Activated naive CD8-positive, alpha-beta T cell treated with anti-CD3 and anti-CD28 coated beads for 36 hours (primary cell): Measurements from ENCODE around the gene GID4. TPM values are rescaled to one million over a fixed set of nuclear protein-coding genes. Genes with fewer than 3 reads are reported as not detected.

Experiments used
- DNase-seq: peaks from one replicate; pipeline ENCODE4 v3.0.0; 2021
- H3K27ac Mint-ChIP-seq: one replicate; pipeline ENCODE4 v1.8.0; 2022; ENCODE audit warnings: mild to moderate bottlenecking, moderate library complexity, mixed read lengths
- H3K27me3 Mint-ChIP-seq: one replicate; pipeline ENCODE4 v1.8.0; 2022; ENCODE audit warnings: mild to moderate bottlenecking, mixed read lengths
- H3K36me3 Mint-ChIP-seq: one replicate; pipeline ENCODE4 v1.8.0; 2021; ENCODE audit warnings: mild to moderate bottlenecking, mixed read lengths
- H3K4me1 Mint-ChIP-seq: one replicate; pipeline ENCODE4 v1.8.0; 2021; ENCODE audit warnings: mixed read lengths
- H3K4me3 Mint-ChIP-seq: one replicate; pipeline ENCODE4 v1.8.0; 2022; ENCODE audit warnings: mild to moderate bottlenecking, moderate library complexity, mixed read lengths
- H3K9me3 Mint-ChIP-seq: one replicate; pipeline ENCODE4 v1.8.0; 2022; ENCODE audit warnings: mixed read lengths
- total RNA-seq, 2 experiments: library from RNA; stranded (reverse); gene quantifications; one replicate each; pipeline ENCODE4 v1.2.3, GENCODE V29; 2021

Gene GID4
- total RNA-seq, 2 experiments from 2014 or later, result 7.2 to 7.7 TPM

GRCh38 chr17:18028114-18028951 is 10.9 kb upstream of the GID4 start:
- DNase-seq, result no peak
- H3K27me3 Mint-ChIP-seq, result no peaks in the 10 kb centered on the region
- H3K9me3 Mint-ChIP-seq, result no peaks in the 10 kb centered on the region
- no peak overlapping the region for H3K4me3 Mint-ChIP-seq
- H3K4me1 Mint-ChIP-seq, result peaks cover 27% of the 10 kb centered on the region
- H3K27ac Mint-ChIP-seq, result no peak overlapping the region
- peaks cover 6% of the 10 kb centered on the region for H3K36me3 Mint-ChIP-seq

- no peak overlapping the region for H3K27ac Mint-ChIP-seq
- peaks cover 31% of the 10 kb centered on the region for H3K4me1 Mint-ChIP-seq
- H3K9me3 Mint-ChIP-seq, result no peaks in the 10 kb centered on the region
- H3K36me3 Mint-ChIP-seq, result peaks cover 6% of the 10 kb centered on the region
- H3K27me3 Mint-ChIP-seq, result no peaks in the 10 kb centered on the region
- no peak for DNase-seq
- no peak overlapping the region for H3K4me3 Mint-ChIP-seq
Measured at GRCh38 chr17:18028952-18029540, 10.2 kb upstream of the GID4 start.

- Mint-ChIP-seq H3K4me1 (peaks cover 18% of the 10 kb centered on the region), H3K27me3 (no peaks in the 10 kb centered on the region), H3K36me3 (peaks cover 1% of the 10 kb centered on the region), H3K9me3 (no peaks in the 10 kb centered on the region), H3K27ac (no peak overlapping the region), H3K4me3 (no peak overlapping the region)
- no peak for DNase-seq
Measured at GRCh38 chr17:18031955-18032354, 7.3 kb upstream of the GID4 start.

- peak; percentile 36 for DNase-seq
- Mint-ChIP-seq H3K9me3 (no peaks in the 10 kb centered on the region), H3K27ac (peak overlapping the region; percentile 45)
Measured at GRCh38 chr17:18033442-18034099, 5.6 kb upstream of the GID4 start.

GRCh38 chr17:18035704-18036103 is 3.5 kb upstream of the GID4 start:
- peaks cover 39% of the 10 kb centered on the region for H3K4me1 Mint-ChIP-seq
- H3K27me3 Mint-ChIP-seq, result no peaks in the 10 kb centered on the region
- H3K4me3 Mint-ChIP-seq, result no peak overlapping the region
- H3K36me3 Mint-ChIP-seq, result peaks cover 4% of the 10 kb centered on the region
- no peak overlapping the region for H3K27ac Mint-ChIP-seq
- no peaks in the 10 kb centered on the region for H3K9me3 Mint-ChIP-seq
- no peak for DNase-seq

More at GRCh38 chr17:18033442-18034099, 5.6 kb upstream of the GID4 start:
- Mint-ChIP-seq H3K4me3 (no peak overlapping the region), H3K4me1 (peaks cover 33% of the 10 kb centered on the region), H3K36me3 (peaks cover 4% of the 10 kb centered on the region), H3K27me3 (no peaks in the 10 kb centered on the region)

- H3K9me3 Mint-ChIP-seq, result no peaks in the 10 kb centered on the region
- H3K27ac Mint-ChIP-seq, result peak overlapping the region; percentile 55
- no peak for DNase-seq
- peaks cover 4% of the 10 kb centered on the region for H3K36me3 Mint-ChIP-seq
- peaks cover 51% of the 10 kb centered on the region for H3K4me1 Mint-ChIP-seq
- H3K27me3 Mint-ChIP-seq, result no peaks in the 10 kb centered on the region
- peak overlapping the region; percentile 85 for H3K4me3 Mint-ChIP-seq
Measured at GRCh38 chr17:18037486-18037885, 1.7 kb upstream of the GID4 start.

GRCh38 chr17:18038149-18038850 is 908 bp upstream of the GID4 start:
- no peaks in the 10 kb centered on the region for H3K27me3 Mint-ChIP-seq
- no peaks in the 10 kb centered on the region for H3K9me3 Mint-ChIP-seq
- H3K4me3 Mint-ChIP-seq, result peak overlapping the region; percentile 85
- peak; percentile 40 for DNase-seq
- H3K27ac Mint-ChIP-seq, result peak overlapping the region; percentile 86
- H3K4me1 Mint-ChIP-seq, result peaks cover 51% of the 10 kb centered on the region
- peaks cover 4% of the 10 kb centered on the region for H3K36me3 Mint-ChIP-seq

GRCh38 chr17:18039535-18040260 is 490 bp downstream of the GID4 start:
- Mint-ChIP-seq H3K4me1 (peaks cover 50% of the 10 kb centered on the region), H3K36me3 (peaks cover 4% of the 10 kb centered on the region), H3K4me3 (peak overlapping the region; percentile 91), H3K27ac (peak overlapping the region; percentile 86), H3K27me3 (no peaks in the 10 kb centered on the region), H3K9me3 (no peaks in the 10 kb centered on the region)
- DNase-seq, result no peak

- no peak for DNase-seq
- Mint-ChIP-seq H3K36me3 (peaks cover 4% of the 10 kb centered on the region), H3K9me3 (no peaks in the 10 kb centered on the region), H3K27ac (peak overlapping the region; percentile 85), H3K4me3 (peak overlapping the region; percentile 91), H3K27me3 (no peaks in the 10 kb centered on the region), H3K4me1 (peaks cover 50% of the 10 kb centered on the region)
Measured at GRCh38 chr17:18040261-18040858, 1.2 kb downstream of the GID4 start.

GRCh38 chr17:18041776-18042175 is 2.6 kb downstream of the GID4 start:
- no peak overlapping the region for H3K4me3 Mint-ChIP-seq
- no peaks in the 10 kb centered on the region for H3K9me3 Mint-ChIP-seq
- H3K36me3 Mint-ChIP-seq, result peaks cover 5% of the 10 kb centered on the region
- no peak overlapping the region for H3K27ac Mint-ChIP-seq
- H3K4me1 Mint-ChIP-seq, result peaks cover 44% of the 10 kb centered on the region
- DNase-seq, result no peak
- no peaks in the 10 kb centered on the region for H3K27me3 Mint-ChIP-seq

- no peaks in the 10 kb centered on the region for H3K9me3 Mint-ChIP-seq
- DNase-seq, result no peak
- H3K27me3 Mint-ChIP-seq, result no peaks in the 10 kb centered on the region
- no peak overlapping the region for H3K27ac Mint-ChIP-seq
- peaks cover 34% of the 10 kb centered on the region for H3K4me1 Mint-ChIP-seq
- H3K36me3 Mint-ChIP-seq, result peaks cover 1% of the 10 kb centered on the region
- H3K4me3 Mint-ChIP-seq, result no peak overlapping the region
Measured at GRCh38 chr17:18042983-18043382, 3.8 kb downstream of the GID4 start.

- no peak overlapping the region for H3K4me3 Mint-ChIP-seq
- no peaks in the 10 kb centered on the region for H3K9me3 Mint-ChIP-seq
- H3K4me1 Mint-ChIP-seq, result peaks cover 30% of the 10 kb centered on the region
- H3K36me3 Mint-ChIP-seq, result peaks cover 1% of the 10 kb centered on the region
- DNase-seq, result no peak
- H3K27ac Mint-ChIP-seq, result no peak overlapping the region
- no peaks in the 10 kb centered on the region for H3K27me3 Mint-ChIP-seq
Measured at GRCh38 chr17:18043491-18043890, 4.3 kb downstream of the GID4 start.

GRCh38 chr17:18044609-18045008 is 5.4 kb downstream of the GID4 start:
- peaks cover 1% of the 10 kb centered on the region for H3K36me3 Mint-ChIP-seq
- no peaks in the 10 kb centered on the region for H3K27me3 Mint-ChIP-seq
- peaks cover 30% of the 10 kb centered on the region for H3K4me1 Mint-ChIP-seq
- no peak overlapping the region for H3K27ac Mint-ChIP-seq
- H3K9me3 Mint-ChIP-seq, result no peaks in the 10 kb centered on the region
- DNase-seq, result no peak
- H3K4me3 Mint-ChIP-seq, result no peak overlapping the region

GRCh38 chr17:18045691-18046350 is 6.6 kb downstream of the GID4 start:
- Mint-ChIP-seq H3K9me3 (no peaks in the 10 kb centered on the region), H3K4me1 (peaks cover 22% of the 10 kb centered on the region), H3K27me3 (no peaks in the 10 kb centered on the region), H3K36me3 (peaks cover 3% of the 10 kb centered on the region), H3K4me3 (no peak overlapping the region), H3K27ac (no peak overlapping the region)
- no peak for DNase-seq
